Raji (cell line): Measurements from ENCODE around the gene TINAGL1.

Source experiments
- POLR2A ChIP-seq: IDR thresholded peaks from 2 replicates; pipeline ENCODE4 v1.6.1; 2011; ENCODE audit warnings: low read depth, low read length, control low read depth; ENCODE audit not compliant: insufficient read depth

The TINAGL1 gene

GRCh38 chr1:31605908-31606427, 29.7 kb downstream of the TINAGL1 start:
- no peak for TF ChIP-seq POLR2A

- no peak for TF ChIP-seq POLR2A
Observed at GRCh38 chr1:31607360-31607759, 31.0 kb downstream of the TINAGL1 start.

GRCh38 chr1:31609514-31610118, 33.3 kb downstream of the TINAGL1 start:
- no peak for TF ChIP-seq POLR2A

GRCh38 chr1:31614414-31615005, 38.2 kb downstream of the TINAGL1 start:
- TF ChIP-seq POLR2A, result no peak

GRCh38 chr1:31615414-31615813, 39.1 kb downstream of the TINAGL1 start:
- TF ChIP-seq POLR2A, result no peak

GRCh38 chr1:31615939-31616338, 39.6 kb downstream of the TINAGL1 start:
- TF ChIP-seq POLR2A, result no peak

GRCh38 chr1:31617218-31617915, 41.1 kb downstream of the TINAGL1 start, which contains the start of gene HCRTR1:
Gene HCRTR1, plus strand, starts transcription at chr1:31617689. Its CDS starts 1,504 bp downstream, at chr1:31619193.
- no peak for TF ChIP-seq POLR2A

- no peak for TF ChIP-seq POLR2A
Observed at GRCh38 chr1:31617916-31618746, 41.8 kb downstream of the TINAGL1 start.

- TF ChIP-seq POLR2A, result no peak
Observed at GRCh38 chr1:31618916-31619846, 42.9 kb downstream of the TINAGL1 start.

GRCh38 chr1:31620631-31621497, 44.5 kb downstream of the TINAGL1 start:
- TF ChIP-seq POLR2A, result no peak

GRCh38 chr1:31621498-31621820, 45.1 kb downstream of the TINAGL1 start:
- no peak for TF ChIP-seq POLR2A

- no peak for TF ChIP-seq POLR2A
Observed at GRCh38 chr1:31621847-31622730, 45.8 kb downstream of the TINAGL1 start.
